Stimulated activated CD4-positive, alpha-beta T cell treated with anti-CD3 and anti-CD28 coated beads, TNF-alpha, amount 100 ng/mL, for 48 hours (primary cell): ENCODE measurements around the gene ROBO1.

Experiments
- DNase-seq, 3 donors: peaks; one replicate each; pipeline ENCODE4 v3.0.0-alpha.2; 2020; ENCODE audit warnings: low read depth in 3 of 3

The ROBO1 gene

DNA sequence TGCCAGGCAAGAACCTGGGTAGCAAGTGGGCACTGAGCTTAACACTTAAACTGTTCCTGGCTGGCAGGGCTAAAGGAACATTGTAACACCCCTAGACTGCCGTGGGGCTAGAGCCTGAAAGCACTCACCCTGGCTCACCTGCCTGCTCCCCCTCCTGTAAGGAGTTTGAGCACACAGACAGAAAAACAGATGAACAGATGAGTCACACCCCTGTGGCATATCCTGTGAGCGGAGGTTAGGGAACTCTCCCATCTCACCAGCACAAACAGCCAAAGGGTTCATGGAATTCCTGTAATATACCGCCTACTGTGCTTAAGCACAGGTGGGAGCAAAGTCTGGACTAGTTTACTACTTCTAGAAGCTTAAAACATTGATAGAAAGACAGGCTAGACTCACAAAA is 300.1 kb downstream of the ROBO1 start:
- no peak for DNase-seq

- DNase-seq: no peak
These were observed 306.5 kb downstream of the ROBO1 start for GRCh38 chr3:79461129-79461792.

- DNase-seq: no peak
These were observed 314.2 kb downstream of the ROBO1 start for GRCh38 chr3:79453600-79453999.

- no peak for DNase-seq
These were observed 331.4 kb downstream of the ROBO1 start for GRCh38 chr3:79436387-79436786.

DNA sequence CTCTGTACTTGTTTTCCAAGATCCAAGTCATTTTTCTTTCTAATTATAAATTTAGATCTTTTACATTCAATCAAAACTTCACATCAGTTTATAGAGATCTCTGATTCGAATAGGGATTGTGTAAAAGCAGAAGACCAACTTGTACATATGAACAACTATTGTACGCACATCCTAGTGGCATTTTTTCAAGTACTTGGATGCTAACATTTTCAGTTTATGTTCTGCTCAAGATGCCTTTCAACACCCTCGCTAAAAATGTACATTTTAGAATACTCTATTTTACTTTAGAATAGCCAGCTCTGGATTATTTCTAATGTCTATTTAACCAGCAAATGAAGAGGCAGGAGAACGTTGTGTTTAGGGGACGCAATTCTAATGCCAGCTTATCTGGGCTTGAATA is 340.7 kb downstream of the ROBO1 start:
- no peak for DNase-seq

GRCh38 chr3:79424811-79425210 is 343.0 kb downstream of the ROBO1 start:
- no peak for DNase-seq

DNA sequence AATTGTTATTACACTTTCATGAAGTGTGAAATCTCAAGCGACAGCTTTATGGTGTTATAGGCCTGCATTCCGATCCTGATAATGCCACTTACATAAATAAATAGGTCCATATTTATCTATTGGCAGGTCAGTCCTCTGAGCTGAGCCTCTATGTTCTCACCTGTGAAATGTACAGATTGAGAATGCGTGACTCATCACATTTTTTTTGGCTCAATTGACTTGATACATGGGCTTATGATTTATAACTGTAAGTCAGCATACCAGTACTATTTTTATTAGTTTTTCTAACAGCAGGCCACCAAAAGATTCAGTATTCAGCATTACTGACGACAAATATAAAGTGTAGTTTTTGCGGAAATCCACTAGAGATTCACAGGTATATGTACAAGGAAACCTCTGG is 344.4 kb downstream of the ROBO1 start:
- DNase-seq: no peak

- no peak for DNase-seq
These were observed 346.5 kb downstream of the ROBO1 start for GRCh38 chr3:79421273-79421672.

DNA sequence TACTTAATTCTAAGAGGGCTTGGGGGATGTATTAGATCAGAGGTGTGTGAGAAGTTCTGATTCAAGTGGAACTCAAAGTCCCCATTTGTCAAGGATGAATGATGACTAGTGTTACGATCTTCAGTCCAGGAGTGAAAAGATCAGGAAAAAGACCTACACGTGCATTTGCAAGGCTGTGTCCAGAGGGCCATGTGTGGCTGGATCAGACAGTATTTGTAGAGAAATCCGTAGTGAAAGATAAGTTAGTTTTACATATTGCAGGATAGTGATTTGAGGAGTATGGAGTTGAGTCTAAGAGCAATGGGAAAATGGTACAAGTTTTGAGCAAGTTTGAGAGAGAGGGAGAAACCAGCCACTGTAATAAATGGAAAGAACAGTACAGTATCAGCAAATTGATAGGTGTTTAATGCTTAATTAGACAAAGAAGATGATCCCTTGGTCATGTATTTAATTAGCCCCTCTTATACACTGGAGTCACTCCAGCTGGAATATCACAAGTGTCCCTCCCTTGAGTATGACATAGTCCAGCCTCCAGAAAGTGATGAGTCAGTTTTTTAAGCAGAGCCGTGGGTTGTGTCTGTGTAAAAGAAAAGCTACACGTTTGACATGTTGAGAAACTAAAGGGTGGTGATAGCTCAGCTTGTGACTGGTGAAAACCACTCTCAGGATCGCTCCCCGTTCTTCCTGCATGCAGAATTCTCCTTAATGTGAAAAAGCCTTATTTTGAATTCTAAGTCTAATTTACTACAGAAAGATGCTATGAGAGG is 348.8 kb downstream of the ROBO1 start:
- no peak for DNase-seq

- no peak for DNase-seq
These were observed 352.4 kb downstream of the ROBO1 start for GRCh38 chr3:79415356-79415755.

DNA sequence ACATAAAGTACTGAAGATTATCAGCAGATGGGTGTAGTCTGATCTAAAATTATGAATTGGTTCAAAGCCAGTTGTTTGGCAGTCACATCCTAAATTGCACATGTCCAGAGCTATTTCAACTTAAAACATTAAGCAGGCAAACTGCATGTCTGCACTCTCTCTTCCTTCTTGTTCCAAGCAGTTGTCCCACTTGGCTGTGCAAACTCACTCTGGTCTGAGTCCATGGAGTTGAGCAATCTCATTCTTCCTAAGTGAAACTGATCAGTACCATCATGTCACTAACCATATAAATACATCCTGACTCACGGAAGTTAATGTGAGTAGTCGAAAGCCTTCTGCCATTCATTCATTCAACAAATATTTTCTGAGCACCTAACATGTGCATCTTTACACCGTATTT is 353.0 kb downstream of the ROBO1 start:
- no peak for DNase-seq

DNA sequence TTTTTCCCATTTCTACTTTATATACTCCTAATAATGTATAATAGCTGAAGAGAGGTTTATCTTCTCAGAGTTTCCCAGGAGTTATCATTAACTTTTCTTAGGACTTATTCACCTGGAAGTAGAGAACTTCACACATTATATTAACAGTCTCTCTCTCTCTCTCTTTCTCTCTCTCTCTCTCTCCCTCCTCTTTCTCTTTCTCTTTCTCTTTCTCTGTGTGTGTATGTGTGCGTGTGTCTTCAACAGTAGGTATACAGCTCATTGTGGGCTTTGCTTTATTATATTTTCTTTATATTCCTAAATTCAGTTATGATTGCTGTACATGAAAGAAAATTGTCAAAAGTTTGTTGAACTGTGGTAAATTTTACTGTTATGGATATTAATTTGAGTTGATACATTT is 353.8 kb downstream of the ROBO1 start:
- no peak for DNase-seq

DNA sequence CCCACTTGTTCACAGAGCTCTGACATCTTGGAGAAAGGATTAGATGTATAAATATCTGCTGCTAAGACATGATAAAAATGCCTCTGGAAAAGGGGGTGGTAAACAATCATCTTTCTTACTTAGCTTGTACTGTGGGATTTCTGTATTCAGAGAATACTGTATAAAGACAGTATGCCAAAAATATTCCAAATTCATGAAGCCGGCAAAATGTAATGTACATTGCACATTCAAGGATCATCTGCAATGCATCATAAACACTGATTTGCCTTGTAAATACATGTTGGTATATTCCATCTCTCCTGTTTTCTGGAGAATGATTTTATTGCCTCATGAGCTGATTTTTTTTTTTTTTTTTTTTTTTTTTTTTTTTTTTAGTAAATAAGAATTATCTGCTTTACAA is 355.3 kb downstream of the ROBO1 start:
- no peak for DNase-seq

DNA sequence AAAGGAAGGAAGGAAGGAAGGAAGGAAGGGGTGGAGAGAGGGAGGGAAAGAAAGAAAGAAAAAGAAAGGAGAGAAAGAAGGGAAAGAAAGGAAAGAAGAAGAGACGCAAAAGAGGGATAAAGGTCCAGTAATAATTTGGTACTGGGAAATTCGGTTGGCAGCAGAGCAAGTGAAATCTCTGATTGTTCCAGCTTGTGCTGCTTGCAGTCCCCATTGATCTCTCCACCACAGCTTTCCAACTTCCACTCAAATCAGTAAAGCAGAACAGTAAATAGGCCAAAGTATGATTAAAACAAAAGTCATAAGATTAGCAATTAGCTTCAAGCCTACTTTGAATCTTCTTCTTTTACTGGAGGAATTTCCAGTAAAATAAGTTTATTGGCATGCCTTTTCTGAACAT is 357.2 kb downstream of the ROBO1 start:
- DNase-seq: no peak

- DNase-seq: no peak
These were observed 357.7 kb downstream of the ROBO1 start for GRCh38 chr3:79410136-79410535.

- DNase-seq: no peak
These were observed 361.6 kb downstream of the ROBO1 start for GRCh38 chr3:79406175-79406574.

DNA sequence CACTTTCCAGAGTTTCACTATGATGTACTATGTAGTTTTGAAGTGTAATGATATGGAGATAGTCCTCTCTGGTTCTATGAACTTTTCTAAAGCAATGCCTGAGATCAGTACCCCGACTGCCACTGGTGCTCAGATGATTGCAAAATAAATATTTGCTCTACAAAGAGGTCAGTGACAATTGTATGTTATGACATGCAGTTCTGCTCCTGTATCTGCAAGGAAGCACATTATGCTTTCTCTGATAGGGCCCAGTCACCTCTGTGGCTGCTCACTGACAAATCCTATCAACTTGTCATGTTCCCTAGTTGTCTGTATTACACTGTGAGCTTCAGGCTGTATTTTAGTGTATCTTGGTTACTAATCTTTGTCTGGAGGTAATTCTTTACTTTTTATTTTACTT is 362.6 kb downstream of the ROBO1 start:
- no peak for DNase-seq

DNA sequence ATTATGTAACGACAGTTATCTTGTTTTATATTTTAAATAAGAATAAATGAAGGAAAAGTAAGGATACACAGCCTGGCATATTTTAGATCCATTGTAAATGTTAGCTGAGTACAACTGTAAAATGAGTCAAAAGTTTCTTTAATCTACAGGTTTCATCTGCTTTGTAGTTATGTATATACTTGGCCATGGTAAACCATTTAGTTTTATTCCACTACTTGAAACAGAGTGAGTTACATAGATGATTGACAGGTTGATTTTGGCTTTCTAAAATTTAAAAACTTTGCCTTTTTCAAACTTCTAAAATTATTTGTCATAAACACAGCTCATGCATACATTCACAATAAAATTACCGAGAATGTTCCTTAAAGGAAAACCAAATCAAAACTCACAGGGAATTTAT is 371.2 kb downstream of the ROBO1 start:
- DNase-seq: no peak

GRCh38 chr3:79392479-79392878 is 375.3 kb downstream of the ROBO1 start:
- no peak for DNase-seq

DNA sequence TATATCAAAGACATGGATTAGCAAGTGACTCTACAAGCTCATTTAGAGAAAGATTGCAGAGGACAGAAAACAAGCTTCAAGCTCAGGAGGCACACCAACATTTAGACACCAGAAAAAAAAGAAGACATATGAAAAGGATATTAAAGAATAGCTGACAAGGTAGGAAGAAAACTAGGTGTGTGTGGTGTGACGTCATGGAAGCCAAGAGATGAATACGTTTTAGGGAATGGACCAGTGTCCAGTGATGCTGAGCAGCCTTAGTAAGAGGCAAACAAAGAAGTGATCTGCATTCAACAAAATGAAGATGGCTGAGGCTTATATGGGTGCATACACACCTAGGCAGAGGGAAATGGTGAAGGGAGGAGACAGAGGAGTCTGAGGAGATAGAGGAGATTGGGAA is 377.4 kb downstream of the ROBO1 start:
- no peak for DNase-seq

DNA sequence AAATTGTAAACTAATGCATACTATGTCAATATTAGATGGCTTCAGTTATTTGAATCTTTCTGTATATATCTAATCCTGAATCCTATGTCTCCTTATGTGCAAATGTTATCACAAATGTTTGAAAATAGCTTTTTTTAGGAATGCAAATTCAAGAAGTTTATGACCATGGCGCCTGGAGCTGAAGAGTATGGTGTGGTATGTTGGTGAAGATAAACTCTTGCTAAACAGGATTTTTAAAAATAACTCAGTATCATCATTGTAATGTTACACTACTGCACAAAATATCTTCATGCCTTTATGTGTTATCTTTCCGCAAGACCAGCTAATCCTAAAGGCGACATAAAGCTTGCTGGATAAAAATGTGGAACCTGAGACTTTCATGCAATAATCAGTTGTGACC is 382.6 kb downstream of the ROBO1 start:
- no peak for DNase-seq

DNA sequence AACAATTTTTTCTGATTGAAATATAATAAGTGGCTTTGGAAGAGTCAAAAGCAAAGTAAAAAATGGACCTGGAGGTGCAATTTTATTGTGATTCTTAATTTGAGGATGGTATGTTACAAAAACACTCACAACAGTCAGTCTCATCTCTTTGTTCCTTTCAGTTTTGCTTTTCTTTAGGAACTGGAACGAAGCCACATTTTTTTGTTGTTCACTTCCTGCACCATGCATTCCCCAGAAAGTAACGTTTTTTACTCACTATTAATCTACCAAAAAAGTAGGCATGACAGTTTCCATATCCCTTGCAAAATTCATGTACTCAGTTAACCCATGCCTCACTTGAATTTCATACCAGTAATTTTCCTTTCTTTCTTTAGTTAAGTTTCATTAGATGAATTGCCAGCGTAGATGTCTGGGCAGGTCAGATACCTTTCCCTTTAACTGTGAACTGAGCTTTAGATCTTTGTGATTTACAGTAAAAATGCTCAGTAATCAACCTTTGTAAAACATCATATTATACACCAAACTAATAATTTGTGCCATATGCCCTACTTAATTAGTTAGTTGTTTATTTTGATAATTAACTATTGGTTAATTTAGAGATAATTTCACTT is 384.3 kb downstream of the ROBO1 start:
- no peak for DNase-seq

DNA sequence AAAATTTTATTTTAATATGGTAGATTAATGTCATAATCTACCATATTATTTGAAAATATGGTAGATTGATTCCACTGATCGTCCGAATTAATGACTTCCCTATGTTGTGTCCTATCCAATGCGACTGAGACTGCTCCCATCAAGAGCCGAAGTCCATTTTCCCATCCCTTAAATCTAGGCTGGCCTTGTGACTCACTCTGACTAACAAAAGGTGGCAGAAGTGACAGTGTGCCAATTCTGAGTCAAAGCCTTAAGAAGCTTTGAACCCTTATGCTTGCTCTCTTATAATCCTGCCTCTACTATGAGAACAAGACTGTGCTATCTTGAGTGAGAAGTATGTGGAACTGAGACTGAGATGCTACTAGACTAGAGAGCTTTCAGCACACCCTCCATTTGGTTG is 387.2 kb downstream of the ROBO1 start:
- no peak for DNase-seq
